Activated CD4-positive, alpha-beta memory T cell treated with anti-CD3 and anti-CD28 coated beads for 36 hours (primary cell): ENCODE measurements around the gene KMO. TPM values are rescaled to one million over a fixed set of nuclear protein-coding genes. Genes with fewer than 3 reads are reported as not detected.
A peak's percentile ranks its signal among the peaks of the same experiment; 100 is the strongest.

Experiments
- CTCF ChIA-PET: fragments of 350-600 bp; sonication (Branson Sonifier 250); formaldehyde crosslinking; loops from one replicate; lab custom pipeline; 2021; ENCODE audit warnings: antibody characterized with exemption, inconsistent platforms; lab: Charles Lee
- POLR2A ChIA-PET: fragments of 350-600 bp; sonication (Branson Sonifier 250); formaldehyde crosslinking; loops from one replicate; lab custom pipeline; 2021; ENCODE audit warnings: antibody characterized with exemption; lab: Charles Lee
- DNase-seq: peaks from one replicate; pipeline ENCODE4 v3.0.0-alpha.2; 2020
- H3K27ac Mint-ChIP-seq: one replicate; pipeline ENCODE4 v1.8.0; 2021; ENCODE audit warnings: mixed read lengths
- H3K27me3 Mint-ChIP-seq: one replicate; pipeline ENCODE4 v1.8.0; 2021; ENCODE audit warnings: mixed read lengths
- H3K36me3 Mint-ChIP-seq: one replicate; pipeline ENCODE4 v1.8.0; 2021; ENCODE audit warnings: mixed read lengths
- H3K4me1 Mint-ChIP-seq: one replicate; pipeline ENCODE4 v1.8.0; 2021; ENCODE audit warnings: low read depth, mixed read lengths
- H3K4me3 Mint-ChIP-seq: one replicate; pipeline ENCODE4 v1.8.0; 2021; ENCODE audit warnings: mild to moderate bottlenecking, mixed read lengths
- H3K9me3 Mint-ChIP-seq: one replicate; pipeline ENCODE4 v1.8.0; 2021; ENCODE audit warnings: mixed read lengths
- intact Hi-C: fragments of 100-400 bp; cut with micrococcal nuclease; formaldehyde crosslinking; loops from one replicate; pipeline ENCODE4 v1.15.1; 2023
- total RNA-seq, 2 experiments: library from RNA; stranded (reverse); gene quantifications; one replicate each; pipeline ENCODE4 v1.2.3, GENCODE V29; 2021

KMO gene
- total RNA-seq, 2 experiments from 2014 or later: 0.26 TPM; not detected in 1

DNA sequence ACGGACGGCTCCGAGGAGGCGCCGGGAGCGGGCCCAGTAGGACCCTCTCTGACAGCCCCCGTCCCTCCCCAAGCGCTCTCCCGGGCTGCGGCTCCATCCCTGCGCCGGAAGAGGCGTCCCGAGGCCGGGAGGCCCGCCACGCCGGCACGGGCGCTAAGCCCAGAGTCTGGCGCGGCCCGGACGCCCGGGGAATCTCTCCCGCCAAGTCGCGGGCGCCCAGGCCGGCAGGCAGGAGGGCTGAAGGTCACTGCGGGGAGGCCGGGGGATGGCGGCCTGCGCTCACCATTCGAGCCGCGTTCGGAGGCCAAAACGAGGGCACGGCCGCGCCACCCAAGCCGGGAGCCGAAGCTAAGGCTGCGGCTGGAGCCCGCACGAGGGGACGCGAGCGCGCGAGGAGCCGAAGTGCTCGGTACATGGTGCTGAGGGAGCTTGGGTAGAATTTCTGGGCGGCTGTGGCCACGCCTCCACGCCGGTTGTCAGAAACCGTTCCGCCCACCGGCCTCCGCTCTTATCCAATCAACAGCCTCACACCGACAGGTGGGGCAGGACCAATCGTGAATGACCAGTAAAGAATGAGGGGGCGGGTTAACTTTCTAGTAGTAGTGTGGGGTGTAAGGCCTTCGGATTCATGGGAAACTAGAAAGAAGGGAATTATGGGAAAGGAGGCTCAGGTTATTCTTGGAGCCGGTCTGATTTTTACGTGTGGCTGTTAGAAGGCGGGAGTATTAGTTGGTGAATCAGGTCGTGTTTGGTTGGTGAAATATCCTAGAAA lies 12.7 kb upstream of the KMO start, which contains the start of gene FH:
FH (minus strand) TSS at position 448 of the 772 bp plus-strand sequence; CDS start at position 415, 33 bp downstream.
- H3K4me1 Mint-ChIP-seq: peaks cover 23% of the 10 kb centered on the region
- peak within 1 kb of the TSS; percentile 87 for H3K4me3 Mint-ChIP-seq
- H3K9me3 Mint-ChIP-seq: no peaks in the 10 kb centered on the region
- H3K27ac Mint-ChIP-seq: peak within 1 kb of the TSS; percentile 53
- intact Hi-C loops: loop anchor here (1.0 to 2.0 kb wide), 8 partner anchors 12 to 1735 kb away; partner anchors contain the start of genes CEP170, CHML, EXO1 and OPN3
- H3K36me3 Mint-ChIP-seq: peaks cover 10% of the 10 kb centered on the region
- H3K27me3 Mint-ChIP-seq: peaks cover 21% of the 10 kb centered on the region
- ChIA-PET CTCF (interaction anchor here (0.6 to 2.4 kb wide), 8 partner anchors 11 to 726 kb away, joined by 3 to 11 read pairs (median 3); no protein-coding TSS in a partner anchor), POLR2A (interaction anchor here (1.1 to 1.2 kb wide), 2 partner anchors 121 to 328 kb away, joined by 3 to 4 read pairs; partner anchors contain the start of genes CHML, EXO1 and OPN3)
- peak; percentile 96 for DNase-seq

DNA sequence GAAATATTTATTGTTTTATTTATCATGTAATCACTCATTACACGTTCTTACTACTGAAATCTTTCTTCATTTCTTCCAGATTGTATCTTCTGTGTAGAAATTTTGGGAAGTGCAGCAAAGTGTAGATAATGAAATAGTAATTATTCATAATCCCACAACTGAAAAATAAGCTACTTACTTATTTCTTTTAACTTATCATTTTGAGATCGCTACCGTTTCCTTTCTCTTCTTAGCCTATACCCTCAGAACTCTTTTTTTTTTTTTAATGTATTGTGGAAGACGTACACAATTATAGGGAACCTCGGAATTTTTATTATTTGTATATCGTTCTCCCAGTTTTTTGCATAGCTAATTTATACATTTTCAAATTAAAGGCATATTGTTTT lies 12.1 kb upstream of the KMO start:
- no peak overlapping the region for H3K4me3 Mint-ChIP-seq
- peaks cover 22% of the 10 kb centered on the region for H3K4me1 Mint-ChIP-seq
- no peaks in the 10 kb centered on the region for H3K9me3 Mint-ChIP-seq
- no peak overlapping the region for H3K27ac Mint-ChIP-seq
- ChIA-PET POLR2A (interaction anchor here (1.1 to 1.2 kb wide), 2 partner anchors 120 to 328 kb away, joined by 3 to 4 read pairs; partner anchors contain the start of genes CHML, EXO1 and OPN3), CTCF (interaction anchor here (0.6 to 2.4 kb wide), 6 partner anchors 31 to 726 kb away, joined by 3 to 11 read pairs (median 4); no protein-coding TSS in a partner anchor)
- H3K36me3 Mint-ChIP-seq: peaks cover 10% of the 10 kb centered on the region
- intact Hi-C loops: no loop called here
- no peak for DNase-seq
- H3K27me3 Mint-ChIP-seq: peaks cover 25% of the 10 kb centered on the region

DNA sequence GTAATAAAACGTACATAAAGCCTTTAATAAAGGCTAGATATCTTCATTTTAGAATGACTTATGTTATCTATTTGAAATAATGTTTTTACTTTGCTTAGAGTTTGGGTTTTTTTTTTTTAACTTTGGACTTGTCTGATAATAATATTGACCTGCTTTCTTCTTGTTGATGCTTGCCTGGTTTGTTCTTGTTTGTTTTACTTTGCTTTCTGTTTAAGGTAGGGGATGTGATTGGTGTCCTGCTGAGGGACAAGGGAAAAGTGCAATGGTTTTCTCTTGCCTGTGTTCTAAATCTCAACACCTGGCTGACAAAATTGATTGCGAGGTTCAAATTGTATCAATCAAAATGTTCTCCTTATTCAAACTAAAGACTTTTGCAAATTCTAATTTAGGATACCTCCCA lies 10.5 kb upstream of the KMO start:
- Mint-ChIP-seq H3K27ac (no peak overlapping the region), H3K36me3 (peaks cover 4% of the 10 kb centered on the region), H3K9me3 (no peaks in the 10 kb centered on the region), H3K4me1 (peaks cover 20% of the 10 kb centered on the region), H3K4me3 (no peak overlapping the region), H3K27me3 (peaks cover 30% of the 10 kb centered on the region)
- DNase-seq: no peak
- intact Hi-C loops: no loop called here
- CTCF ChIA-PET: no interaction called here
- POLR2A ChIA-PET: no interaction called here

DNA sequence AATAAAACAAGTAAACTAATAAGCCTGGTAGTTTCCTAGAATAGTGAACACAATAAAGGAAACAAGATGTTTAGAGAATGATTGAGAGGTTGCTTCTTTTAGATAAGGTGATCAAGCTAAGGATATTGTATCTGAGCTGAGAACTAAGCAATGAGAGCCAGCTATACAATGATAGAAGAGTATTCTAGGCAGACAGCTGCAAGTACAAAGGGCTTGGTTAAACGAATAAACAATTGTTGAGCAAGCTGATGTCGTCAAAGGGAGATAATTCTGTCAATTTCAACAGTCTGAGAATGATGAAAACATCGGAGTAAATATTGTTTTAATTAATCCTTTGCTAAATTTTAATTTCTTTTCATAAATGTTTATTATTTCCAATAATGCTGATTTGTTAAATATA lies 7.2 kb upstream of the KMO start:
- no peaks in the 10 kb centered on the region for H3K9me3 Mint-ChIP-seq
- peaks cover 30% of the 10 kb centered on the region for H3K27me3 Mint-ChIP-seq
- no peak overlapping the region for H3K4me3 Mint-ChIP-seq
- H3K27ac Mint-ChIP-seq: no peak overlapping the region
- CTCF ChIA-PET: interaction anchor here (1.6 kb wide), 1 partner anchor 371 kb away, joined by 4 read pairs; no protein-coding TSS in a partner anchor
- POLR2A ChIA-PET: no interaction called here
- H3K36me3 Mint-ChIP-seq: no peaks in the 10 kb centered on the region
- intact Hi-C loops: no loop called here
- H3K4me1 Mint-ChIP-seq: peaks cover 4% of the 10 kb centered on the region
- no peak for DNase-seq

DNA sequence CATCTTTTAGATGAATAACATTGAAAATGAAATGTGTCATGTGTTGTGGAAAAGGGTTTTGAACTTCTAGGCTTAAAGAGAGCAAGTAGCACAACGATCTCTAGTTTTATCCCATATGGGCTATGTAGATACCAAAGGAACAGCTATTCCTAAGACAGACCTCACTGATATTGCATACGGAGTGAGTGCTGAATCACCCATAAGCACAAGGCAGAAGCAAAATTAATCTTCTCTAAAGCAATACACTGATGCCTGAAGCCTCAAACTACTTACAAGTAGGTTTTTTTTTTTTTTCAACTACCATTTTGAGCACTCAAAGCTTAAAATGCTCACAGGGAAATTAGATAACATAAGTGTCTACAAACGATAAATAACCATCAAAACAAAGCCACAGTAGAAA lies 5.0 kb upstream of the KMO start:
- H3K27ac Mint-ChIP-seq: no peak overlapping the region
- POLR2A ChIA-PET: no interaction called here
- CTCF ChIA-PET: interaction anchor here (0.6 kb wide), 1 partner anchor 471 kb away, joined by 3 read pairs; the partner anchor contains the start of gene MAP1LC3C
- intact Hi-C loops: loop anchor here (1.0 kb wide), 1 partner anchor 471 kb away; no protein-coding TSS in a partner anchor
- no peak overlapping the region for H3K4me3 Mint-ChIP-seq
- no peaks in the 10 kb centered on the region for H3K9me3 Mint-ChIP-seq
- H3K27me3 Mint-ChIP-seq: peaks cover 26% of the 10 kb centered on the region
- H3K36me3 Mint-ChIP-seq: no peaks in the 10 kb centered on the region
- no peak for DNase-seq
- H3K4me1 Mint-ChIP-seq: peaks cover 11% of the 10 kb centered on the region

DNA sequence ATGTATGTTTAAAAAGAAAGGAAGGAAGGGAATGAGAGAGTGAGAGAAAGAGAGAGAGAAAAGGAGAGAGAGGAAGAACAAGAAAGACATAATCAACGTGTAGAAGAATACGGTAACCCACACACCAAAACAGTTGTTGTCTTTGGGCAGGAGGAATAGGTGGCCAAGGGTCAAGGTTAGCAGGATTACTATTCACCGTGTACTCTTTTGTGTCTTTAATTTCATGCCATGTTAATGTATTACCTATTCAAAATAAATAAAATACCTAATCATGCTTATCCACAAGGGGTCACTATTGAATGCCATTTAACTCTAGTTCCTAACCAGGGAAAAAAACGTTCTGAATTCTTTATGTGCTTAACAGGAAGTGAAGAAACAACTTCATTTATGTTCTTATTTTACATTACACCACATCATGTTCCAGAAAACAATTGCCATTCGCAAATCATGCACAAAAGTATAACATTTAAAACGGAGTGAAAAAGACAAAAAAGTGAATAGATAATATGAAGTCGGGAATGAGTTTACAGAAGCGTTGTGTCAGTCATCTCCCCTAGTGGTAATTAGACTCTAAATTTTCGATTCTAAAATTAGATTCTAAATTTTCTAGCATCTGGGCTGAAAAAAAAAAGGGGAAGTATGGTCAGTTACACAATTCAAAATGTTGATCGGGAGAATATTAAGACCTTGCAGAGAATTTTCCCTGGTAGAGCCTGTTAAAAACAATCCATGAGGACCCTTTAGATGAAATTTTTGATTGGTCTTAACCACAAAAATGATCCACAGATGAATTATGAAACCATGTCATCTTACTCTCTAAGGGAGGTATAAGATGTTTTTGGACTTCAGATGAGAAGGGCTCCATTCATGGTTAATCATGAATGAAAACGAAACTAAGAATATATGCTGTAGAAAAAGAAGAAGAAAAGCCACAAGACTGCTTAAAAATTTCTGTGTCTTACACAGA lies 700 bp upstream of the KMO start:
- Mint-ChIP-seq H3K27me3 (no peaks in the 10 kb centered on the region), H3K4me3 (peak overlapping the region; percentile 84), H3K9me3 (no peaks in the 10 kb centered on the region), H3K36me3 (no peaks in the 10 kb centered on the region), H3K27ac (peak overlapping the region; percentile 85), H3K4me1 (peaks cover 20% of the 10 kb centered on the region)
- ChIA-PET POLR2A (interaction anchor here (0.6 kb wide), 1 partner anchor 88 kb away, joined by 3 read pairs; no protein-coding TSS in a partner anchor), CTCF (interaction anchor here (0.6 to 1.7 kb wide), 8 partner anchors 19 to 916 kb away, joined by 3 to 9 read pairs (median 4); partner anchors contain the start of gene EXO1)
- intact Hi-C loops: loop anchor here (1.0 kb wide), 10 partner anchors 12 to 486 kb away; partner anchors contain the start of gene FH
- DNase-seq: no peak

DNA sequence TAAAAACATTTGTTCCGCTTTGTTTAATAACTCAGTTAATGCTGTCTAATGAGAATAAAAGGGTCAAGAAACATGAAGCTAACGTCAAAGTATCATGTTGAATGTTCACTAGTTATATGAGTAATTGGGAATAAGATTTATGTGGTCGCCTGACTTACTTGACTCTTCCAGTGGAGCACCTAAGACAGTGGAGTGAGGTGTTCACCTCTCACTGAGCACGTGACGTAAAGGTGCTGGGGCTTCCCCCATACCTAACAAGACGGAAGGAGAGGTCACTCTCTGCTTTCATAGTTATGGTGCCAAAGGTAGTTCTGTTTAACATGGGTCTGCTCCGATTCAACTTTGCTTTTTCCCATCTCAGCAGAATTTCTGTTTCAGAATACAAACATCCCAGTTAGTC lies 686 bp downstream of the KMO start:
- Mint-ChIP-seq H3K4me3 (no peak overlapping the region), H3K4me1 (peaks cover 24% of the 10 kb centered on the region), H3K27ac (no peak overlapping the region), H3K9me3 (no peaks in the 10 kb centered on the region), H3K27me3 (no peaks in the 10 kb centered on the region), H3K36me3 (no peaks in the 10 kb centered on the region)
- CTCF ChIA-PET: interaction anchor here (0.6 to 1.7 kb wide), 6 partner anchors 17 to 315 kb away, joined by 3 to 9 read pairs (median 4); partner anchors contain the start of gene EXO1
- peak; percentile 44 for DNase-seq
- POLR2A ChIA-PET: no interaction called here
- intact Hi-C loops: loop anchor here (1.0 kb wide), 2 partner anchors 18 to 59 kb away; no protein-coding TSS in a partner anchor

DNA sequence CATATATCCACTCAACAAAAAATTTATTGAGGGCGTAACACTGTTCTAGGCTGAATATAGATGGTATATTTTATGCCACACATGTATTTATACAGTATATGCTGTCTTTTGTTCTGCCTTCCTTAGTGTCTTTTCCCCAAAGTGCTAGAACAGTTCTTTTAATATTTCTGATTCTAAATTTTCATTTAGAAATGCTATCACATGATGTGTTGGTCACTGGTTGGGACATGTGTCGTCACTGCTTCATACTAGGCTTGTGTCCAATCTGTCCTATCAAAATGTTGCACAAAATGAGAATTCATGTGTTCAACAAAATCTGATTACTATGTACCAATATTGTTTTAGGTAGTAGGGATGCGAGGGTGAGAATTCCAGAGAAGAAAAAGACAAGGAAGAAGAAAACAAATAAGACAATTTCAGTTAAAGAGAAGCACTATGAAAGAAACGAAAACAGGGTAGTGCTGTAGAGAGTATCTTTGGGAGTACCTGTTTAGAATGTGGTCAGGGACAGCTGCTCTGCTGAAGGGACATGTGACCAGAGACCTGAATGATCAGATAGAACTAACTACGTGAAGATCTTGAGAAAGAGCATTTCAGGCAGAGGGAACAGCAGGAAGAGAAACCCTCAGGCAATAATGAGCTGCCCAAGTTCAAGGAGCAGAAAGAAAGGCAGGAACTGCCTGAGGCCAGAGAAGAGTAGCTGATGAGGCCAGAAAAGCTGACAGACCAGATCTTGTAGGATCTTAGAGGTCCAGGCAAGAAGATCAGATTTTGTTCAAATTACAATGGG lies 1.3 kb downstream of the KMO start:
- Mint-ChIP-seq H3K36me3 (no peaks in the 10 kb centered on the region), H3K4me3 (no peak overlapping the region), H3K27ac (no peak overlapping the region), H3K9me3 (no peaks in the 10 kb centered on the region), H3K4me1 (peaks cover 24% of the 10 kb centered on the region), H3K27me3 (no peaks in the 10 kb centered on the region)
- ChIA-PET POLR2A (no interaction called here), CTCF (interaction anchor here (1.3 to 1.7 kb wide), 2 partner anchors 58 to 94 kb away, joined by 4 to 9 read pairs; no protein-coding TSS in a partner anchor)
- intact Hi-C loops: no loop called here
- no peak for DNase-seq

DNA sequence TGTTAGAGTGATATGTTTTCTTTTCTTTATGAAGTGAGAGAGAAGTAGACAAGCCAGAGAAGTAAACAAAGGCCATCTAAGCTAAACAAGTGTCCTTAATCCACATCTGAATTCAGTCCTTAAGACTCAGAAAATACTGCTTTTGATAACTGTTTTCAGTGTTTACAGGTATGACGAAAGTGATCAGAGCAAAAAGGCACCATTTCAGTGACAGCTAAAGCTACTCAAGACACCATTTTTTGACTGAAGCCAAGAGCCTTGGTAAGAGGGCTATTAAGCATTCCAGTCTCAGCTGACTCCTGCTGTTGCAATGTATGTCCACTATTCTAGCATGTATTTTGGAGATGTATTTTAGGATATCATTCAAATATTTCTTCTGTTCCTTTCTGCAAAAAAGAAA lies 4.1 kb downstream of the KMO start:
- H3K9me3 Mint-ChIP-seq: no peaks in the 10 kb centered on the region
- H3K4me3 Mint-ChIP-seq: no peak overlapping the region
- no peak for DNase-seq
- CTCF ChIA-PET: interaction anchor here (0.8 to 1.8 kb wide), 2 partner anchors 75 to 90 kb away, joined by 3 to 8 read pairs; no protein-coding TSS in a partner anchor
- peaks cover 2% of the 10 kb centered on the region for H3K27me3 Mint-ChIP-seq
- no peak overlapping the region for H3K27ac Mint-ChIP-seq
- intact Hi-C loops: no loop called here
- POLR2A ChIA-PET: no interaction called here
- no peaks in the 10 kb centered on the region for H3K36me3 Mint-ChIP-seq
- peaks cover 20% of the 10 kb centered on the region for H3K4me1 Mint-ChIP-seq

DNA sequence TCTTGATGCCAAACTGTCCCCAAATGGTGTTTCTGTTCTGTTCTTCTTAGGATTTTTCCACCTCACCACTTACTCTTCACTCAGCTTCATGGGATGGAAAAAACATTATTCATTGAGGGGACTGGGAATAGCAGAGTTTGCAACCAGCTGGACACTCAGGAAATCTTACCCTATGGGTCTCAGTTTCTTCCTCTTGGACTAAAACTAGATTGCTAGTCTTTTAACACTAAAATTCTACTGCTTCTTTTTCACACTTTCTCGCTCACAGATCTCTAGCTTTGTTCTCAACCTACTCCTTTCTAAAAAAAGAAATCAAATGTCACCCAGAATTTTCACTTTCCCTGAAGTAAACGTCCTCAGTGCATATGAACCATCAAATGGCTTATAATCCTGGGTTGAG lies 4.8 kb downstream of the KMO start:
- Mint-ChIP-seq H3K36me3 (no peaks in the 10 kb centered on the region), H3K4me3 (no peak overlapping the region), H3K27ac (no peak overlapping the region), H3K9me3 (no peaks in the 10 kb centered on the region), H3K4me1 (peaks cover 14% of the 10 kb centered on the region), H3K27me3 (peaks cover 2% of the 10 kb centered on the region)
- ChIA-PET CTCF (interaction anchor here (0.7 to 1.8 kb wide), 5 partner anchors 11 to 462 kb away, joined by 3 to 8 read pairs (median 4); partner anchors contain the start of gene MAP1LC3C), POLR2A (no interaction called here)
- DNase-seq: no peak
- intact Hi-C loops: no loop called here
